HL-60 (cell line): ENCODE measurements around the gene NECTIN3.

ENCODE experiments used
- DNase-seq, 2 experiments: peaks; one replicate each; pipeline ENCODE4 v3.0.0-alpha.2; 2010 to 2020; ENCODE audit warnings: low read depth in 1 of 2, low spot score in 1 of 2
- H3K27ac ChIP-seq: fragments of 250-450 bp; sonication (Bioruptor Pico); replicated peaks from 2 replicates; pipeline ENCODE4 v1.5.1; 2020; ENCODE audit warnings: mild to moderate bottlenecking, moderate library complexity
- H3K27me3 ChIP-seq: fragments of 250-450 bp; sonication (Bioruptor Pico); 2 replicates; pipeline ENCODE4 v1.5.1; 2021; ENCODE audit warnings: mild to moderate bottlenecking, moderate library complexity; ENCODE audit not compliant: insufficient read depth, poor library complexity, severe bottlenecking
- H3K4me3 ChIP-seq: replicated peaks from 2 replicates; pipeline ENCODE4 v1.5.1; 2011; ENCODE audit warnings: mild to moderate bottlenecking, control low read depth, low read length; ENCODE audit not compliant: insufficient read depth
- CTCF ChIP-seq: IDR thresholded peaks from one replicate; pipeline ENCODE4 v1.5.1; 2011; ENCODE audit warnings: low read length, control low read depth, inconsistent platforms; ENCODE audit not compliant: insufficient read depth
- GABPA ChIP-seq: IDR thresholded peaks from 2 replicates; pipeline ENCODE4 v1.6.1; 2012; ENCODE audit warnings: low read depth
- POLR2AphosphoS5 ChIP-seq: IDR thresholded peaks from 2 replicates; pipeline ENCODE4 v1.6.1; 2012; ENCODE audit warnings: low read depth
- SPI1 ChIP-seq: IDR thresholded peaks from 2 replicates; pipeline ENCODE4 v1.6.1; 2012; ENCODE audit warnings: low read depth, mild to moderate bottlenecking, borderline replicate concordance
- TF ChIP-seq, protein P1 (sequence below): IDR thresholded peaks from 2 replicates; pipeline ENCODE4 v1.6.1; 2012; ENCODE audit warnings: low read depth; ENCODE audit not compliant: insufficient replicate concordance

Gene NECTIN3

GRCh38 chr3:111173328-111173900, 101.8 kb downstream of the NECTIN3 start:
- TF ChIP-seq CTCF: no peak
- TF ChIP-seq SPI1: no peak
- TF ChIP-seq POLR2AphosphoS5: no peak
- TF ChIP-seq, protein P1, sequence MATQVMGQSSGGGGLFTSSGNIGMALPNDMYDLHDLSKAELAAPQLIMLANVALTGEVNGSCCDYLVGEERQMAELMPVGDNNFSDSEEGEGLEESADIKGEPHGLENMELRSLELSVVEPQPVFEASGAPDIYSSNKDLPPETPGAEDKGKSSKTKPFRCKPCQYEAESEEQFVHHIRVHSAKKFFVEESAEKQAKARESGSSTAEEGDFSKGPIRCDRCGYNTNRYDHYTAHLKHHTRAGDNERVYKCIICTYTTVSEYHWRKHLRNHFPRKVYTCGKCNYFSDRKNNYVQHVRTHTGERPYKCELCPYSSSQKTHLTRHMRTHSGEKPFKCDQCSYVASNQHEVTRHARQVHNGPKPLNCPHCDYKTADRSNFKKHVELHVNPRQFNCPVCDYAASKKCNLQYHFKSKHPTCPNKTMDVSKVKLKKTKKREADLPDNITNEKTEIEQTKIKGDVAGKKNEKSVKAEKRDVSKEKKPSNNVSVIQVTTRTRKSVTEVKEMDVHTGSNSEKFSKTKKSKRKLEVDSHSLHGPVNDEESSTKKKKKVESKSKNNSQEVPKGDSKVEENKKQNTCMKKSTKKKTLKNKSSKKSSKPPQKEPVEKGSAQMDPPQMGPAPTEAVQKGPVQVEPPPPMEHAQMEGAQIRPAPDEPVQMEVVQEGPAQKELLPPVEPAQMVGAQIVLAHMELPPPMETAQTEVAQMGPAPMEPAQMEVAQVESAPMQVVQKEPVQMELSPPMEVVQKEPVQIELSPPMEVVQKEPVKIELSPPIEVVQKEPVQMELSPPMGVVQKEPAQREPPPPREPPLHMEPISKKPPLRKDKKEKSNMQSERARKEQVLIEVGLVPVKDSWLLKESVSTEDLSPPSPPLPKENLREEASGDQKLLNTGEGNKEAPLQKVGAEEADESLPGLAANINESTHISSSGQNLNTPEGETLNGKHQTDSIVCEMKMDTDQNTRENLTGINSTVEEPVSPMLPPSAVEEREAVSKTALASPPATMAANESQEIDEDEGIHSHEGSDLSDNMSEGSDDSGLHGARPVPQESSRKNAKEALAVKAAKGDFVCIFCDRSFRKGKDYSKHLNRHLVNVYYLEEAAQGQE: no peak
- no peak for TF ChIP-seq GABPA
- DNase-seq: no peak

DNA sequence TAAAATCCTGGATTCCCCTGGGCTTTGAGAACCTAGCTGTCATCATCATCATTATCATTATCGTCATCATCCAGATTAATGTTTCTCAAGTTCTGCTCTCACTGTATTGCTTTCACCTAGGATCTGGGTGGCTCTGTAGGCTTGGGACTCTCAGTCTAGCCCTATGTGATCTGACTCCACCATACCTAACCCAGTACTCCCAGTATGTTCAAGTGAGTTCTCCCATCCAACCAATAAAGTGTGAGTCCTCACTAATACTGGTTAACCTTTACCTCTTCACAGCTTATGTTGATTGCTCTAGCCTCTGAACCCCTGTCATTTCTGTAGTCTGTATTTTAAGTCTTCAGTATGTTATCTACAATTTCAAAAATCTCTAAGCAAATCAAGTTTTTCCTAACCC, 102.3 kb downstream of the NECTIN3 start:
- no peak overlapping the region for H3K4me3 ChIP-seq
- TF ChIP-seq, protein P1: no peak
- TF ChIP-seq SPI1 (no peak), GABPA (no peak), CTCF (no peak), POLR2AphosphoS5 (no peak)
- H3K27ac ChIP-seq: no peak overlapping the region
- H3K27me3 ChIP-seq: no peaks in the 10 kb centered on the region
- DNase-seq: no peak

More at GRCh38 chr3:111173328-111173900, 101.8 kb downstream of the NECTIN3 start:
- Histone ChIP-seq H3K4me3 (no peak overlapping the region), H3K27me3 (no peaks in the 10 kb centered on the region), H3K27ac (no peak overlapping the region)

GRCh38 chr3:111190518-111190917, 118.9 kb downstream of the NECTIN3 start:
- Histone ChIP-seq H3K27me3 (no peaks in the 10 kb centered on the region), H3K4me3 (no peak overlapping the region), H3K27ac (no peak overlapping the region)
- no peak for DNase-seq
- TF ChIP-seq POLR2AphosphoS5 (no peak), GABPA (no peak), SPI1 (no peak)
- TF ChIP-seq, protein P1: no peak
